ENCODE data around the gene PPP5C. TPM values are rescaled to one million over a fixed set of nuclear protein-coding genes. Genes with fewer than 3 reads are reported as not detected.

Gene PPP5C
- total and polyA plus RNA-seq, 2 of the 8 experiments (the other 6 are each of a cell fraction or from before 2014, with no cell fraction given) = 112 to 156 TPM

- TF ChIP-seq CTCF (IDR thresholded peaks at IDR 0.05; ENCODE audit: control extremely low read depth in 1 of 3, insufficient read depth in 1 of 3, low read depth in 1 of 3, low read length in 3 of 3) = no peak
- TF ChIP-seq CHD2 (IDR thresholded peaks at IDR 0.05; ENCODE audit: low read length) = no peak
- TF ChIP-seq USF2 (IDR thresholded peaks at IDR 0.05; ENCODE audit: low read length) = no peak
- TF ChIP-seq RBBP5 (IDR thresholded peaks at IDR 0.05; ENCODE audit: borderline replicate concordance, low read depth, low read length) = no peak
Measured at GRCh38 chr19:46356149-46357055, 9.5 kb downstream of the PPP5C start (continued).

All from H1 (cell line).